Aorta (tissue), 5 donors: ENCODE results near the gene ERN1. TPM values are rescaled to one million over a fixed set of nuclear protein-coding genes. Genes with fewer than 3 reads are reported as not detected.
A peak's percentile ranks its signal among the peaks of the same experiment; 100 is the strongest.

Experiments used
- ATAC-seq: fragments of 200-7000 bp; cut with Tn5 transposase; one replicate; pipeline ENCODE4 v1.9.1; 2022; ENCODE audit warnings: moderate library complexity; ENCODE audit not compliant: low FRiP score
- DNase-seq, 2 donors: peaks; one replicate each; pipeline ENCODE4 v3.0.0-alpha.2; 2020
- H3K27ac ChIP-seq, 2 donors: one replicate each; pipeline ENCODE4 v1.5.1; 2013; ENCODE audit warnings: low read length in 2 of 2, mild to moderate bottlenecking in 2 of 2, moderate library complexity in 2 of 2, control low read depth in 1 of 2, inconsistent platforms in 1 of 2, low read depth in 1 of 2
- H3K27me3 ChIP-seq, 2 donors: one replicate each; pipeline ENCODE4 v1.6.1; 2013; ENCODE audit warnings: control low read depth in 1 of 2, low read length in 1 of 2, mild to moderate bottlenecking in 1 of 2, moderate library complexity in 1 of 2; ENCODE audit not compliant: insufficient read depth in 2 of 2, control insufficient read depth in 1 of 2
- H3K36me3 ChIP-seq, 2 donors: one replicate each; pipeline ENCODE4 v1.6.1; 2013; ENCODE audit warnings: control low read depth in 1 of 2, low read length in 1 of 2, mild to moderate bottlenecking in 1 of 2; ENCODE audit not compliant: insufficient read depth in 2 of 2, control insufficient read depth in 1 of 2
- H3K4me1 ChIP-seq, 2 donors: one replicate each; pipeline ENCODE4 v1.6.1; 2013; ENCODE audit warnings: low read length in 2 of 2, control low read depth in 1 of 2, mild to moderate bottlenecking in 1 of 2, moderate library complexity in 1 of 2; ENCODE audit not compliant: insufficient read depth in 2 of 2, control insufficient read depth in 1 of 2
- H3K4me3 ChIP-seq, 2 donors: one replicate each; pipeline ENCODE4 v1.5.1; 2013; ENCODE audit warnings: low read length in 2 of 2, control low read depth in 1 of 2, mild to moderate bottlenecking in 1 of 2
- H3K9me3 ChIP-seq: one replicate; pipeline ENCODE4 v1.6.1; 2013; ENCODE audit warnings: mild to moderate bottlenecking, low read length; ENCODE audit not compliant: control insufficient read depth
- WGBS, 2 donors: extraction: QIAGEN DNeasy Blood & Tissue Kit; methylation state at CpG; one replicate each; pipeline ENCODE4 v1.1.7; 2013; 5-methylcytosine and 5-hydroxymethylcytosine counted together
- intact Hi-C, 2 donors: fragments of 100-400 bp; cut with DNase I; formaldehyde crosslinking; loops; one replicate each; pipeline versions ENCODE4 v1.14.2 to v1.15.0; 2022
- polyA plus RNA-seq, 2 donors: library from polyadenylated mRNA; stranded (reverse); fragments of 200-250 nt; gene quantifications; one replicate each; pipeline ENCODE4 v1.2.3, GENCODE V29; 2013
- total RNA-seq, 2 donors: library from RNA; stranded (reverse); fragmentation: NEBNext Ultra II Directional; extraction: Animal tissue kit (Norgen Biotek cat#: 25700); gene quantifications; one replicate each; pipeline ENCODE4 v1.2.1, GENCODE V29; 2021
- donor health status: healthy with polysubstance abuse.
- donor health status: Bipolar disorder and iron deficiency.
- donor health status: DM: no; HTN: no; CAD: no.
- donor health status: DM: no; HTN: no; CAD: no.
- donor health status: DM: yes; HTN: yes; CAD: no.

ERN1 gene
- total and polyA plus RNA-seq, 4 donors = 1.0 to 31.0 (median 11.5) TPM

GRCh38 chr17:64083093-64083492 lies 46.9 kb downstream of the ERN1 start:
- Histone ChIP-seq H3K27ac (no peak overlapping the region), H3K4me3 (no peak overlapping the region), H3K36me3 (no peaks in the 10 kb centered on the region), H3K4me1 (no peaks in the 10 kb centered on the region), H3K9me3 (no peaks in the 10 kb centered on the region), H3K27me3 (no peaks in the 10 kb centered on the region)
- intact Hi-C loops = no loop called here
- DNase-seq (no peak), ATAC-seq (no peak)
- 72 to 86% methylated on average over 3 of the region's 3 CpGs for WGBS, 2 donors

- ATAC-seq (no peak), DNase-seq (no peak)
- Histone ChIP-seq H3K27me3 (no peaks in the 10 kb centered on the region), H3K9me3 (no peaks in the 10 kb centered on the region), H3K4me3 (no peak overlapping the region), H3K4me1 (no peaks in the 10 kb centered on the region), H3K36me3 (no peaks in the 10 kb centered on the region), H3K27ac (no peak overlapping the region)
- 85 to 86% methylated on average over 8 of the region's 8 CpGs for WGBS, 2 donors
- intact Hi-C loops = no loop called here
These were observed 47.8 kb downstream of the ERN1 start for GRCh38 chr17:64081802-64082799.

- Histone ChIP-seq H3K4me1 (no peaks in the 10 kb centered on the region), H3K27ac (no peak overlapping the region), H3K4me3 (no peak overlapping the region), H3K27me3 (no peaks in the 10 kb centered on the region), H3K36me3 (no peaks in the 10 kb centered on the region), H3K9me3 (no peaks in the 10 kb centered on the region)
- DNase-seq (no peak), ATAC-seq (no peak)
- 92 to 94% methylated on average over 3 of the region's 3 CpGs for WGBS, 2 donors
- intact Hi-C loops = no loop called here
These were observed 49.7 kb downstream of the ERN1 start for GRCh38 chr17:64080174-64080618.

GRCh38 chr17:64077379-64077778 lies 52.6 kb downstream of the ERN1 start:
- no peaks in the 10 kb centered on the region for H3K4me1 ChIP-seq
- no peaks in the 10 kb centered on the region for H3K27me3 ChIP-seq
- no peak overlapping the region for H3K27ac ChIP-seq
- H3K36me3 ChIP-seq = no peaks in the 10 kb centered on the region
- ATAC-seq (no peak), DNase-seq (peak; percentile 62 to 79)
- H3K9me3 ChIP-seq = no peaks in the 10 kb centered on the region
- intact Hi-C loops = no loop called here
- WGBS, 2 donors = 91 to 94% methylated on average over 11 of the region's 11 CpGs
- no peak overlapping the region for H3K4me3 ChIP-seq

- peaks cover 2 to 3% of the 10 kb centered on the region in 2 donors for H3K36me3 ChIP-seq
- H3K9me3 ChIP-seq = no peaks in the 10 kb centered on the region
- no peaks in the 10 kb centered on the region for H3K4me1 ChIP-seq
- DNase-seq = no peak
- intact Hi-C loops = no loop called here
- no peaks in the 10 kb centered on the region for H3K27me3 ChIP-seq
- no peak overlapping the region for H3K4me3 ChIP-seq
- ATAC-seq = no peak
- 76 to 79% methylated on average over 3 of the region's 3 CpGs for WGBS, 2 donors
- H3K27ac ChIP-seq = no peak overlapping the region
These were observed 54.0 kb downstream of the ERN1 start for GRCh38 chr17:64075913-64076312.

GRCh38 chr17:64074704-64075426 lies 55.1 kb downstream of the ERN1 start:
- H3K27me3 ChIP-seq = no peaks in the 10 kb centered on the region
- WGBS, 2 donors = 93 to 96% methylated on average over 6 of the region's 6 CpGs
- ATAC-seq (peak; percentile 79), DNase-seq (no peak)
- H3K4me1 ChIP-seq = no peaks in the 10 kb centered on the region
- intact Hi-C loops = no loop called here
- peaks cover 1% of the 10 kb centered on the region for H3K9me3 ChIP-seq
- peaks cover 2 to 7% of the 10 kb centered on the region in 2 donors for H3K36me3 ChIP-seq
- H3K4me3 ChIP-seq = no peak overlapping the region
- H3K27ac ChIP-seq = no peak overlapping the region

- 90% methylated on average over 9 of the region's 9 CpGs for WGBS, 2 donors
- ATAC-seq (peak; percentile 21), DNase-seq (no peak)
- intact Hi-C loops = no loop called here
- peaks cover 6 to 7% of the 10 kb centered on the region in 2 donors for H3K36me3 ChIP-seq
- H3K27ac ChIP-seq = no peak overlapping the region
- H3K27me3 ChIP-seq = no peaks in the 10 kb centered on the region
- H3K9me3 ChIP-seq = peaks cover 6% of the 10 kb centered on the region
- no peak overlapping the region for H3K4me3 ChIP-seq
- H3K4me1 ChIP-seq = no peaks in the 10 kb centered on the region
These were observed 55.9 kb downstream of the ERN1 start for GRCh38 chr17:64073771-64074703.

- H3K36me3 ChIP-seq = peaks cover 7 to 8% of the 10 kb centered on the region in 2 donors
- peaks cover 8% of the 10 kb centered on the region for H3K9me3 ChIP-seq
- intact Hi-C loops = no loop called here
- H3K4me3 ChIP-seq = no peak overlapping the region
- no peak overlapping the region for H3K27ac ChIP-seq
- ATAC-seq (no peak), DNase-seq (no peak)
- whole genome bisulfite sequencing, 2 donors = 96 to 97% methylated on average over 3 of the region's 3 CpGs
- no peaks in the 10 kb centered on the region for H3K4me1 ChIP-seq
- no peaks in the 10 kb centered on the region for H3K27me3 ChIP-seq
These were observed 58.8 kb downstream of the ERN1 start for GRCh38 chr17:64071111-64071510.
